Vagina (tissue), 2 donors: ENCODE data around the gene HOXB4.

Experiments used
- POLR2A ChIP-seq, 2 donors: fragments of 450-650 bp; IDR thresholded peaks; one replicate each; pipeline ENCODE4 v1.6.1; 2017; ENCODE audit warnings: antibody characterized with exemption in 2 of 2, mild to moderate bottlenecking in 2 of 2, moderate library complexity in 2 of 2
- POLR2AphosphoS5 ChIP-seq, 2 donors: sonication (generic); formaldehyde crosslinking; IDR thresholded peaks; one replicate each; pipeline ENCODE4 v1.9.0; 2017; ENCODE audit warnings: antibody characterized with exemption in 2 of 2, mild to moderate bottlenecking in 2 of 2, low read depth in 1 of 2; ENCODE audit not compliant: insufficient read depth in 1 of 2
- TF ChIP-seq, protein P1 (sequence below), 3 experiments: fragments of 450-650 bp in 2 of 3; fragments of 200-600 bp in 1 of 3; sonication (generic) in 1 of 3; IDR thresholded peaks; one replicate each; pipeline ENCODE4 v1.5.1; 2017 to 2019; ENCODE audit warnings: antibody characterized with exemption in 3 of 3, mild to moderate bottlenecking in 2 of 3, moderate library complexity in 2 of 3

DNA sequence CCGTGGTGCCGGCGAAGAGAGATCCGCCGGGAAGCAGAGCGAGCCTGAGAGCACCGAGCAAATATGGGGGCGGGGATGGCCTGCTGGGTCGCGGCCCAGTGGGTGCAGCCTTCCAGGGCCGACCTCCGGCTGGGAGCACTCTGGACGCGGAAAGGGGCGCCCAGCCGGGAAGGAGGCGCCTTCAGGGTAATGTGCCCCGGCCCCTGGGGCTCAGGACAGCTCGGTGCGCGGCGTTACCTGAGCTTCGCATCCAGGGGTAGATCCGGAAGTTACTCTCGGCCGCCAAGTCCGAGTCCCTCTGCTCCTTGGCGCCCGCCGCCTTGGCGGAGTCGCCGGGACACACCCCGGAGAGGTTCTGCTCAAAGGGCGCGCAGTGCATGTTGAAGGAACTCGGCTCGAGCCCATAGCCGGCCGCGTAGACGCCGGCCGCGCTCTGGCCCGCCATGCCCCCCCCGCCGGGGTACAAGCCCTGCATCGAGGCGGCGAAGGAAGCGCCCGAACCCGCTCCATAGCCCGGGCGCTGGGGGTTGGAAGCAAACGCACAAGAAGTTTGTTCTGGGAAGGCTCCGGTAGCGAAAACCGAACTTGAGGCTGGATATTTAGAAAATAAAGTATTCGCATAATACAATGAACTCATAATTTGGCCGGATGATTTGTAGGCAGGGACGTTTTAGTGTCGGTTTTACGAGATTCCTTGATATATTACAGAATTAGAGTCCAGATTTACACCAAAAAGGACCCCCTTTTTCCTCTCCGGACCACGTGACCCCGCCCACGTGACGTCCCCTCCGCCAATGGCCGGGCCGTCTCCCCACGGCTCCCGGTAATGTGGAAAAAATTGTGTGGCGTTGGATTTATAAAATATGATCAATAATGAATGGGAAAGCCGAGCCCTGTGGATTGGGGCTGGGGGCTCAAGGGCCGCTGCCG, 32.4 kb upstream of the HOXB4 start, which contains the start of gene HOXB7:
- TF ChIP-seq POLR2AphosphoS5 (IDR thresholded peaks at IDR 0.05; ENCODE audit: insufficient read depth in 1 of 2, low read depth in 1 of 2) = peak; percentile 21 to 46
- TF ChIP-seq, protein P1, sequence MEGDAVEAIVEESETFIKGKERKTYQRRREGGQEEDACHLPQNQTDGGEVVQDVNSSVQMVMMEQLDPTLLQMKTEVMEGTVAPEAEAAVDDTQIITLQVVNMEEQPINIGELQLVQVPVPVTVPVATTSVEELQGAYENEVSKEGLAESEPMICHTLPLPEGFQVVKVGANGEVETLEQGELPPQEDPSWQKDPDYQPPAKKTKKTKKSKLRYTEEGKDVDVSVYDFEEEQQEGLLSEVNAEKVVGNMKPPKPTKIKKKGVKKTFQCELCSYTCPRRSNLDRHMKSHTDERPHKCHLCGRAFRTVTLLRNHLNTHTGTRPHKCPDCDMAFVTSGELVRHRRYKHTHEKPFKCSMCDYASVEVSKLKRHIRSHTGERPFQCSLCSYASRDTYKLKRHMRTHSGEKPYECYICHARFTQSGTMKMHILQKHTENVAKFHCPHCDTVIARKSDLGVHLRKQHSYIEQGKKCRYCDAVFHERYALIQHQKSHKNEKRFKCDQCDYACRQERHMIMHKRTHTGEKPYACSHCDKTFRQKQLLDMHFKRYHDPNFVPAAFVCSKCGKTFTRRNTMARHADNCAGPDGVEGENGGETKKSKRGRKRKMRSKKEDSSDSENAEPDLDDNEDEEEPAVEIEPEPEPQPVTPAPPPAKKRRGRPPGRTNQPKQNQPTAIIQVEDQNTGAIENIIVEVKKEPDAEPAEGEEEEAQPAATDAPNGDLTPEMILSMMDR (IDR thresholded peaks at IDR 0.05) = no peak
- no peak for TF ChIP-seq POLR2A (IDR thresholded peaks at IDR 0.05)
